Right renal cortex interstitium (tissue), 3 donors: Measurements from ENCODE around the gene NDUFAF3. TPM values are rescaled to one million over a fixed set of nuclear protein-coding genes. Genes with fewer than 3 reads are reported as not detected.
A peak's percentile ranks its signal among the peaks of the same experiment; 100 is the strongest.

Experiments
- DNase-seq, 3 donors: peaks; one replicate each; pipeline ENCODE4 v3.0.0-alpha.2; 2013; ENCODE audit warnings: low read depth in 3 of 3, low spot score in 2 of 3
- polyA plus RNA-seq, 3 donors: library from polyadenylated mRNA; unstranded; fragments of 120-200 nt; gene quantifications; one replicate each; pipeline ENCODE4 v1.2.1, GENCODE V29; 2013; ENCODE audit not compliant: insufficient read length in 3 of 3

Gene NDUFAF3
- polyA plus RNA-seq, 3 donors, result 52.9 to 75.4 (median 62.6) TPM

DNA sequence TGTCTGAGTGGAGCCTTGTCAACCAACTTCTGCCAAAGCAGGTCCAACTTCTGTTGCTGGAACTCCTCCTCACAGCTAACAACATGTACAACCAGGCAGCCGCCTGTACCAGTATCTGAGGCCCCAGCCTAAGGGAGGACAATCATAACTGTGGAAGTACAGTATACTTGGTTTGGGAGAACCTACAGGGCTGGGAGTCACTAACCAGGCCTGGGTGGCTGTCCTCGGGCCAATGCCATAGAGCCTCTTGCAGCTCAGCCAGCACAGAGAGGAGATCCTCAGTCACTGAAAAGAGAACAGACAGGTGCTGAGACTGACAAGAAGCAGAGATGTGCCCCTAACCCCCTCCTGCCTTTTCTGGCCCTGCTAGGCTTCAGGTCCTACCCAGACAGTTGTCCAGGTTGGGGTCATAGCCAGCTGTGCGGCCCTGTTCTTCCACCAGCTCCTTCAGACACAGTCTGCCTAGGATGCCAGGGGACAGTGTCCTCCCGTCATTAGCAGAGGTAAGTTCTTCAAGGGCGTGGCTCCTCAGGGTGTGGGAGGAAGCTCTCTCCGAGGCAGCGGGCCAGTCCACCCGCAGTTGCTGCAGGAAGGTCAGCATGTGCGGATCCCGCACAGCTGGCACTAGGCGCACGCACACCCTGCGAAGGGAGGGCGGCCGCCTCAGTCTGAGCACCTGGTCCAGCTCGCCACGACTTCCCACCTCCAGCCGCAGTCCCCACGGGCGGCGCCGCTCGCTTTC, 4.5 kb upstream of the NDUFAF3 start:
- DNase-seq, result no peak

DNA sequence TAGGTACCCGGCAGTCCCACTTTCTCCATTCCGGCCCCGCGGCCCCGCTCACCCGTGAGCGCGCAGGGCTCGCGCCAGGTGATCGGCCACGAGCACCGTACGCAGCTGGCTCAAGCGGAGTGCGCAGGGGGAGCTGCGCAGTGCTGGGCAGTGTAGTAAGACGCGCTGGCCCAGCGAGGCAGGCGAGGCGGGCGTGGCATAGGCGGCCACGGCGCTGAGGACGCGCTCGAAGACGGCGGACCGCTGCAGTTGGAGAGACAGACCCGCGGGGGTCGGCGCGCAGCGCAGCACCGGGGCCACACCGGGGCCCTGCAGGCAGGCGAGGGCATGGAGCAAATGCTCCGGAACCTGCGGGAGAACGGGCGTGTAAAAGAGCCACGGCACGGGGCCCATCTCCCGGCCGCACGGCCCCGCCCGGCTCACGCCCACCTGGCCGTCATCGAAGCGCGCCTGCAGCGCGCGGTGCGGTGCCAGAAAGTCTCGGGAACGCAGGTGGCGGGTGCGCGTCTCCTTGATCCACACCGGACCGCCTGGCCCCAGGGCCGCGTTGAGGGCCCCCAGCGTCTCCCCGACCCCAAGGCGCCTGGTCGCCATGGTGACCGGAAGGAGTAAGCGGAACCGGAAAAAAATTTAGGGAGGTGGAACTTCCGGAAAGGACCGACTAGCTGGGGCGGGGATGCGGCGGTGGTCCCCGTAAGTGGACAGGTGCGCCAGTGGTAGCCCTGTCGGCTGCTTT, 3.8 kb upstream of the NDUFAF3 start, which contains the start of gene DALRD3:
Gene DALRD3, minus strand, starts transcription at position 610 of the 736 bp plus-strand sequence. Its CDS starts 16 bp downstream, at position 594.
- DNase-seq, result no peak

DNA sequence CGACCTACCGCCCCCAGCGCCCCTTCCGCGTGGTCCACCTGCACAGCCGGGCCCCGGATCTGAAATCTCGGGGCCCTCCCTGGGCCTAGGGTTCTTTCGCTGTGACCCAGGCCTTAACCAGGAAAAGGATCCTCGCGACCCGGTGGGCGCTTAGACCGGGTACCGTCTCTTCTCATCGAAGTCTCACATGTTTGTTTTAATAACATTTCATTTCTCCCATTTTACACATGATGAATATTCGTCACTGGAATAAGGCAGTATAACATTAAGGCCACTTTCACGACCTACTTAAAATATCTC, 3.3 kb upstream of the NDUFAF3 start:
- DNase-seq, result no peak

DNA sequence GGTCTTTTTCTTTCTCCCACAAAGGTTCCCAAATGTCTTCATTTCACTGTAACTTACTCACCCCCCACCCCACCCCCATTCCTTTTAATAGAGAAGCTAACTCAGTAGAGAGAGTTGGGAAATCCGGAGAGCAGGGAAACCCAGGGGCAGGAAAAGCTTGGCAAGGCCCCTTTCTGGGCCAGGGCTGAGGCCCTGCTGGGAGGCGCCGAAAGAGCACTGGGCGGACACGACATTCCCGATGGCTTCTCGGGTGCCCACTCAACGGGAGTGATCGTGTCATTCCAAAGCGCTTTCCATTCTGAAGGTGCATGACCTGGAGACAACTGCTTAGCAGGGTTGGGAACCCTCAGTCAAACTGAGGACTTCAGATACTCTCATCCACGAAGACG, 2.0 kb upstream of the NDUFAF3 start:
- DNase-seq, result no peak

DNA sequence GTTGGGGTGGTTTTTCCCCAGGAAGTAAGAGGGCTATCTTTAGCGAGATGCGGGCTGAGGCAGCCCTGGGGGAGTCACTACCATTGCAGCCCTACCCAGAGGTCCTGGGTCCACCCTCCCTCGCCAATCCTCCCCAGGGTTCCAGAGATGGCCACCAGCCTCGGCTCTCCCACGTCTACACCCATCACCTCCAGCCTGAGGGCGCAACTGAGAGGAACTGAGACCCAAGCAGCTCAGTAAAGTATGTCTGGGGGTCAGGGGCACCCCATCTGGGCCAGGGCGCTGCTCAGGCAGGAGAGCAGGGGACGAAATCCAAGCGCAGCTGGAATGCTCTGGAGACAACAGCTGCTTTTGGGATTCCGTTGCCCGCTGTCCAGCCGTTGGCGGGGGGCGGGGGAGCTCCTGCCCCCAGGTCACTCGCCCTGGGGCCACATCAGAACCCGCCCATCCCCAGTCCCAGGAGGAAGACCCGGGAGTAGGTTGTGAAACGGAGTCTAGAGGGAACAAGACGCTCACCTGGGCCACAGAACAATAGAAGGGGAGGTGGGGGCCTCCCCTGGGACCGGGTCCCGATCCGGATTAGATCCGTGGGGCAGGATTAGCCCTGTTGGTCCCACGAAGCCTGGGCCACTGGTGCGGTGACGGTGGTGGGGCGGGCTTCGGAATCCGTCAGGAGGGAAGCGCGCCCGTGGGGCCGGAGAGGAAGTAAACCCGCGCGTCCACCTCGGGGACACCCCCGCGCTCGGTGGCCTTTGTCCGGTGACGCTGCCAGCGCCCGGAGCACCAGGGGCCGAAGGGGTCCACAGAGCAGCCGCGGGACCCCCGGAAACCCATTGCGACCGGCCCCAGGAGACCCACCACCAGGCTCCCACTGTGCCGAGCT, 1.4 kb upstream of the NDUFAF3 start:
- no peak for DNase-seq

- DNase-seq, result peak; percentile 96 to 97 (median 96)
Measured at GRCh38 chr3:49021213-49021812, 608 bp upstream of the NDUFAF3 start.

DNA sequence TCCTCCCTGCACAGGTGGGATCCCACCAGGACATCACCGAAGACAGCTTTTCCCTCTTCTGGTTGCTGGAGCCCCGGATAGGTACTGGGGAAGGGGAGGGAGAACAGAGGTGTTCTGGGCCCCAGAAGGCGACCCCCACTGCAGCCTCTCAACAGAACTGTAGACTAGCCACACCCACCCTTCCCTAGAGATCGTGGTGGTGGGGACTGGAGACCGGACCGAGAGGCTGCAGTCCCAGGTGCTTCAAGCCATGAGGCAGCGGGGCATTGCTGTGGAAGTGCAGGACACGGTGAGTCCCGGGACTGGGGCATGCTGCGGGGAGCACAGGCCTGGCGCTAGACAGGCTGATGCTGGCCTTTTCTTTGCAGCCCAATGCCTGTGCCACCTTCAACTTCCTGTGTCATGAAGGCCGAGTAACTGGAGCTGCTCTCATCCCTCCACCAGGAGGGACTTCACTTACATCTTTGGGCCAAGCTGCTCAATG, 809 bp downstream of the NDUFAF3 start:
- no peak for DNase-seq

GRCh38 chr3:49023775-49024174, 1.9 kb downstream of the NDUFAF3 start:
- no peak for DNase-seq

DNA sequence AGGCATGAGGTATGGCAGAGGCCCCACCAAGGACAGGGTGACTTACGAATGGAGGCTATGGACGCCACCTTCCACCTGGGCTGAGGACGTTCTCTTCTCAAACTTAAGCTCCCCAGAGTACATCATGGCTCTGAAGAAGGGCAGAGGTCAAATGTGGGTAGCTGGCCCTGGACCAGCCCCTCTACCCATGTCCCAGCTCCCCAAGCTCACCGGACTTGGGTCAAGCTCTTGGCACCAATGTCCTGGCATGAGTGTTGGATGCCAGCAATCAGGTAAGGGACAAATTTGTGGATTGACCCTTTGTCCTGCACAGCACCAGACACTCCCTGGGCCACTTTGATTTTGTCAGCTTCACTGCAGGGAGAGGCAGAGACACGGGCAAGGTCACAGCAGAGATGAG, 2.5 kb downstream of the NDUFAF3 start:
- no peak for DNase-seq

GRCh38 chr3:49025005-49025792, 3.3 kb downstream of the NDUFAF3 start:
- DNase-seq, result no peak

- DNase-seq, result no peak
Measured at GRCh38 chr3:49025793-49026520, 4.0 kb downstream of the NDUFAF3 start.

GRCh38 chr3:49026536-49026935, 4.6 kb downstream of the NDUFAF3 start:
- no peak for DNase-seq

- no peak for DNase-seq
Measured at GRCh38 chr3:49027634-49028033, 5.7 kb downstream of the NDUFAF3 start.

- DNase-seq, result no peak
Measured at GRCh38 chr3:49028298-49028672, 6.4 kb downstream of the NDUFAF3 start.

DNA sequence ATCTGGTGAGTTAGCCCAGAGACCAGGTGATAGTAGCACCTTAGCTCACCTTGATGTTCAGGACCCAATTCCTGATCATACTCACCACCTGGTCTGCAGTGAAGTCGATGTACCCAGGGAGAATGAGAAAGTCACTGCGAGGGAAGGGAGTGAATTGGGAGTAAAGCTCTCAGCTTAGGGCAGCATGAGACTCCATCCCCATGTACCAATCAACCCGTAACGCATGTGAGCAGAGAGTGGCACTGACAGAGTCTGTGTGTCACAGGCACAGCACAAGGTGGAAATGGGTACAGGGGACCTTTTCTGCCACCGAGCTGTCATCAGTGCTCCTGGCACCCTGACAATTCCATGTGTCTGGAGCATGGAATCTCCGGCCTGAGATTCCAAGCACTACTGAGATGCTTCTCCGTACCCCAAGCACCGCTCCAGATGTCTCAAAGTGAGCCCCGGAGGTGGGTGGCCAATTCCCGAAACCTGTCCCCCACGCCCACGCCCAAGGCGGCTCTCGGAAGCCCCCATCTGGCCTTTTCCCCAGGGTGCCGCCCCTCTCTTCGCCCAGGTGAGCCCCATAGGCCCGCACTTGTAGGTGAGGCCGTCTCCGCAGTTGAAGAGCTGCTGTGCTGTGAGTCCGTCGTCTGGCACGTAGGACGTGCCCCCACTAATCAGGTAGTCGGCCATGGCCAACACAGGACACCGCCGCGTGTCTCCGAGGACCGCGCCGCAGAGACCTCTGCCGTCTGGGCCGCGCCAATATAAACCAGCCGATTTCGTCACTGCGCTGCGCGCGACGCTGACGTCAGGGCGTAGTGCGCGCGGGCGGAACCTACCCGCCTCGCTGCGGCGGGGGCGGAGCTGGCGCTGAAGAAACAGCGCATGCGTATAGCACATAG, 7.0 kb downstream of the NDUFAF3 start, which contains the start of gene IMPDH2:
Gene IMPDH2, minus strand, starts transcription at position 726 of the 890 bp plus-strand sequence. Its CDS starts 48 bp downstream, at position 678.
- peak; percentile 86 to 89 (median 87) for DNase-seq

GRCh38 chr3:49029563-49029884, 7.6 kb downstream of the NDUFAF3 start:
- no peak for DNase-seq

DNA sequence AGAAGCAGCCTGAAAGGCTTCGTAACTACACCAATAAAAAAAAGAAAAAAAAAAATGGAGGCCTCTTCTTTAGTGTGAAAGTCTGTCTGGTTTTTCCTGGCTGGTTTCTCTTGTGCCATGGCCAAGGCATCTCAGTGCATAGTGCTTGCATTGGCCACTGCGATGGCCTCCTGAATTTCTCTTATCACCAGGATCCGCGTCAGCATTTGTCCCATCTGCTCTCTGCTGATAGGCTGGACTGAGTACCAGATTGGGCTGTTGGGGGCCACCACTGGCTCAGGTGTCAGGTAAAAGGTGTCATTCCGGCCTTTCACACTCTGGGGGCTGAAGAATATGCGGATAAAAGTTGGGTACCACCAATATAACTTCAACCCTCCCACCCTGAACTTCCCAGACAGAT, 8.4 kb downstream of the NDUFAF3 start:
- DNase-seq, result no peak

GRCh38 chr3:49032646-49033304, 10.9 kb downstream of the NDUFAF3 start:
- no peak for DNase-seq
